Stimulated activated CD8-positive, alpha-beta memory T cell treated with anti-CD3 and anti-CD28 coated beads, Interleukin-12 subunit alpha, Interleukin-12 subunit beta, amount 100 ng/mL, for 24 hours (primary cell): ENCODE results near the gene AP1G2.
"Not testable (repeated sequence)": the region's sequence is repeated elsewhere in the genome, so short reads cannot be mapped to it uniquely, and the experiment has no call there.

Experiments
- DNase-seq: peaks from one replicate; pipeline ENCODE4 v3.0.0-alpha.2; 2020; ENCODE audit errors: extremely low read depth

AP1G2 gene

DNA sequence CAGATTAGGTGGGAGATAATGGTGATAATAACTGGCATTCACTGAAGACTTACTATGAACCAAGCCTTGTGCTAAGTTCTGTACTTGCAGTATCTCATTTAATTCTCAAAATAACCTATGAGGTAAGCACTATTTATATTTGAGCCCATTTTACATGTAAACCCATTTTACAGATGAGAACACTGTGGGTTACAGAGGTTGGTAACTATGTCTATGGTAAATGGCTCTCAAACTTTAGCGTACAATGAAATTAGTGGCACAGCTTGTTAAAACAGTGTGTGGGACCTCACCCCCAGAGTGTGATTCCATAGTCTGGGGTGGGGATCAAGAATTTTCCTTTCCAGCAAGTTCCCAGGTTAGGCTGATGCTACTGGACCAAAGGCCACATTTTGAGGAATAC lies 33.2 kb upstream of the AP1G2 start:
- no peak for DNase-seq

DNA sequence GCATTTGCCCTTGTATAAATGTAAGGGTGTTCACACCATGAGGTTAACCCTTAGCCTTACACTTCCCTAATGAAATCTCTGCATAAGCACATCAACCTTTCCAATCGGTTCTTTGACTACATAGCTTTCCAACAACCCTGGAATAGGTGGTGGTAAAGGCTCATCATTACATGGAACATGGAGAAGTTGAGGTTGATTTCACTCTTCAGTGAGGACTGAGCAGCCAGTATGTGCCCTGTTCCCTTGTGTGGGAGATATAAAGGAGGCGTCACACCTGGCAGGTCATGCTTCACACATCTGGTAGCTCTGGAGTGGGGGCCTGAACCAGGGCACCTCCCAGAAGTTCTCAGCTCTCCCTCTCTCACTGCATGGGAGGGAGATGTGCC lies 32.7 kb upstream of the AP1G2 start:
- no peak for DNase-seq

DNA sequence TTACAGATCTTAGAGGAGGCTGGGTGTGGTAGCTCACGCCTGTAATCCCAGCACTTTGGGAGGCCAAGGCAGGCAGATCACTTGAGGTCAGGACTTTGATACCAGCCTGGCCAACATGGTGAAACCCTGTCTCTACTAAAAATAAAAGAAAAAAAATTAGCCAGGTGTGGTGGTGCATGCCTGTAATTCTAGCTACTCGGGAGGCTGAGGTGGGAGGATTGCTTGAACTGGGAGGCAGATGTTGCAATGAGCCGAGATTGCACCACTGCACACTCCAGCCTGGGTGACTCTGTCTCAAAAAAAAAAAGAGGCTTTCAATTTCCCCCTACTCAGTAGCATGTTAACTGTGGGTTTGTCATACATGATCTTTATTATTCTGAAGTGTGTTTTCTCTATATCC lies 26.6 kb upstream of the AP1G2 start:
- not testable (repeated sequence) for DNase-seq

DNA sequence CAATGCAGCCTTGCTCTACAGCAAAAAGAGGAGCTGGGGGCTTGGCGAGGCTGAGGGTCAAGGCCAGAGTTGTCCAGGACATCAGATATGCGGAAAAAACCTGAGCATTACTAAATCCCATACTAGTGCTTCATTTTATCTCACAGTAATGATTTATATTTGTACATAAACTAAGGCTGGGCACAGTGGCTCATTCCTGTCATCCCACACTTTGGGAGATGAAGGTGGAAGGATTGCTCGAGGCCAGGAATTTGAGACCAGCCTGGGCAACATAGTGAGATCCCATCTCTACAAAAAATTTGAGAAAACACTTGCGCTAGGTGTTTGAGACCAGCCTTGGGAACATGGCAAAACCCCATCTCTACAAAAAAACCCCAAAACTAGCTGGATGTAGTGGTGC lies 22.6 kb upstream of the AP1G2 start:
- no peak for DNase-seq

DNA sequence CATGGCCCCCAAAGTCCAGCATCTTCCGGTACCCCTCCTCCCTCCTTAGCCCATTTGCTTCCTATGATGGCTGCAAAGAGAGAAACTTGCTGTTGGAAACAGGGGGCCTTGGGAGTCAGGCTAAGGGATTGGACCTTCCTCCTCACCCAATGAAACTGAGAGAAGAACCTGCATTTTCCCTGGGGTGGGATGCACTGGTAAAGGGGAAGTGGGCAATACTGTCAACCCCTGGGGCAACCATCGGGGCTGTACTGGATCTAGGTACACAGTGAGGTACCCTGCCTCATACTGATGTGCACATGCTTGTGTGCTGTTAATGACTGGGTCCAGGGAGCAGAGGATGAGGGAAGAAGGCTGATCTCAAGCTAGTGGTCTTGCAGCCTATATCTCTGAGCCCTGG lies 22.0 kb upstream of the AP1G2 start:
- no peak for DNase-seq

DNA sequence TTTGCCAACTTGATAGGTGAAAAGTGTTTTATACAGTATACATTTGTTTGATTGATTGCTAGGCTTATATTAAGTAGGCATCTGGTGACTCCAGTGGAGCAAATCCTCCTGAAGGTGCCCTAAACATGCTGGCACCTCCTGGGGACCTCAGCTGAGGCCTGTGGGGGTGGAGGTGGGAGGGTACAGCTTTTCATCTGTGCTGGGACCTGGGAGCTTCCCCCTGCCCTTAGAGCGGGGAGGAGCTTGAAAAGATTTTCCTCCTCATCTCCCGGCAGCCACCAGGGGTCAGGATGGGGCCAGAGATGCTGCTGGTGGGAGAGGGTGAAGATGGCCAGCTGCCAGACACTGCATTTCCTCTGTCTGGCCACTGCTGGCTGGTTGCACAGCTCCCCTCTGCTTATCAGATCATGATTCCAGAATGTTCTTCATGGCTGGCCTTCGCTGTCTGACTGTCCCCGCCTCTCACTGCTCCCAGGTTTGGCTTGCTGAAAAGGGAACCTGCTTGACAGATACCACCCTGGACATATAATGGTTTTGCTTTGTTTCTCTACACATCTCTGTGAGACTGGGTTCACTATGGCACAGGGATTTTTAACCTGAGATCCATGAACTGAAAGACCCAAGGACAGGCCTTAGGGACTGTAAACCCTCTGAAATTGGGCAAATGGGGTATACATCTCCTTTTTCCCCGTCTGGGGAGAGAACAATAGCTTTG lies 21.4 kb upstream of the AP1G2 start:
- peak; percentile 47 for DNase-seq

DNA sequence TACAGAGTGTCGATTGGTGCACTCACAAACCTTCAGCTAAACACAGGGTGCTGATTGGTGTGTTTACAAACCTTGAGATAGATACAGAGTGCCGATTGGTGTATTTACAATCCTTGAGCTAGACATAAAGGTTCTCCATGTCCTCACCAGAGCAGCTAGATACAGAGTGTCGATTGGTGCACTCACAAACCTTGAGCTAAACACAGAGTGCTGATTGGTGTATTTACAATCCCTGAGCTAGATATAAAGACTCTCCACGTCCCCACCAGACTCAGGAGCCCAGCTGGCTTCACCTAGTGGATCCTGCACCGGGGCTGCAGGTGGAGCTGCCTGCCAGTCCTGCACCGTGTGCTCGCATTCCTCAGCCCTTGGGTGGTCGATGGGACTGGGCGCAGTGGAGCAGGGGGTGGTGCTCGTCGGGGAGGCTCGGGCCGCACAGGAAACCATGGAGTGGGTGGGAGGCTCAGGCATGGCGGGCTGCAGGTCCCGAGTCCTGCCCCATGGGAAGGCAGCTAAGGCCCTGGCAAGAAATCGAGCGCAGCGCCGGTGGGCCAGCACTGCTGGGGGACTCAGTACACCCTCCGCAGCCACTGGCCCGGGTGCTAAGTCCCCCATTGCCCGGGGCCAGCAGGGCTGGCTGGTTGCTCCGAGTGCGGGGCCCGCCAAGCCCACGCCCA lies 17.1 kb upstream of the AP1G2 start:
- not testable (repeated sequence) for DNase-seq

DNA sequence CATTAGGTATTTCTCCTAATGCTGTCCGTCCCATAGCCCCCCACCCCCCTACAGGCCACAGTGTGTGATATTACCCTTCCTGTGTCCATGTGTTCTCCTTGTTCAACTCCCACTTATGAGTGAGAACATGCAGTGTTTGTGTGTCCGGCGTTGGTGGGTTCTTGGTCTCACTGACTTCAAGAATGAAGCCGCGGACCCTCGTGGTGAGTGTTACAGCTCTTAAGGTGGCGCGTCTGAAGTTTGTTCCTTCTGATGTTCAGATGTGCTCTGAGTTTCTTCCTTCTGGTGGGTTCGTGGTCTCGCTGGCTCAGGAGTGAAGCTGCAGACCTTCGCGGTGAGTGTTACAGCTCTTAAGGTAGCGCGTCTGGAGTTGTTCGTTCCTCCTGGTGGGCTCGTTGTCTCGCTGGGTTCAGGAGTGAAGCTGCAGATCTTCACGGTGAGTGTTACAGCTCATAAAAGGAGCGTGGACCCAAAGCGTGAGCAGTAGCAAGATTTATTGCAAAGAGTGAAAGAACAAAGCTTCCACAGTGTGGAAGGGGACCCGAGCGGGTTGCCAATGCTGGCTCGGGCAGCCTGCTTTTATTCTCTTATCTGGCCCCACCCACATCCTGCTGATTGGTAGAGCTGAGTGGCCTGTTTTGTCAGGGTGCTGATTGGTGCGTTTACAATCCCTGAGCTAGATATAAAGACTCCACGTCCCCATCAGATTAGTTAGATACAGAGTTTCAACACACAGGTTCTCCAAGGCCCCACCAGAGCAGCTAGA lies 16.4 kb upstream of the AP1G2 start:
- not testable (repeated sequence) for DNase-seq

DNA sequence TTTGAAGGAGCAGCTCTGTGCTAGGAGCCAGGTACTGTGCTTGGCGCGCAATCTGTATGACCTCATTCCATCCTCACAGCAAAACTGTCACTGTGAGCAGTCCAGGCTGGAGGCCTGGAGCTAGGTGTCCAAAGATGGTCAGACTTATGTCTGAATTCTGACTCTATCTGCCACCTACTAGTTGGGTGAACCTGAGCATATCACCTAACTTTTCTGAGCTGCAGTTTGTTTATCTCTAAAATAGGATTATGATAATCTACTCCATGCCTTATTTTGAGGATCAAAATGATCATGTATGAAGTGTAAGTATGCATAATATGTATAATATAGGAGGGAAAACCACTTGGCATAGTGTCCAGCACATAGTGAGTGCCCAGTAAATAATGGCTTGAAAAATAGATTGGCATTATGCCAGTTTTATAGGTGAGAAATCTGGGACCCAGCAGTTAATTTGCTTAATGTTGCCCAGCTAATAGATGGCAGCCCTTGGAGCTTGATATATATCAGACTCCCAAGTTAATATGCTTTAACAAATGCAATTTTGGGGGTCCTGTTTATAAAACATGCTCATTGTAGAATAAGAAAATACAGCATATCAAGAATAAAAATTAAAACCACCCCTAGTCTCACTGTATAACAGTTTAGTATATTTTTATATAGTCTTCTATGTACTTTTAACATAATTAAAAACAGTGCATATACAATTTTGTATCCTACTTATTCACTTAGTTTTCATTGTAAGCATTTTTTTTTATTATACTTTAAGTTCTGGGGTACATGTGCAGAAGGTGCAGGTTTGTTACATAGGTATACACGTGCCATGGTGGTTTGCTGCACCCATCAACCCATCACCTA lies 15.5 kb upstream of the AP1G2 start:
- DNase-seq, result no peak

DNA sequence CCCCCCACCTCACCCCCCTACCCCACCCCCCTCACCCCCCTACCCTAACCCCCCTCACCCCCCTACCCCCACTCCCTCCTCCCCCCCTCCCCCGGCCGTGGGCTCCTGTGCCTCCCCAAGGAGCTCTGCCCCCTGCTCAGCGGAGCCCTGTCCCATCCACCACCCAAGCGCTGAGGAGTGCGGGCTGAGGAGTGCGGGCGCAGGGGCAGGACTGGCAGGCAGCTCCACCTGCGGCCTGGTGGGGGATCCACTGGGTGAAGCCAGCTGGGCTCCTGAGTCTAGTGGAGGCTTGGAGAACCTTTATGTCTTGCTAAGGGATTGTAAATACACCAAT lies 13.3 kb upstream of the AP1G2 start:
- DNase-seq, result no peak

DNA sequence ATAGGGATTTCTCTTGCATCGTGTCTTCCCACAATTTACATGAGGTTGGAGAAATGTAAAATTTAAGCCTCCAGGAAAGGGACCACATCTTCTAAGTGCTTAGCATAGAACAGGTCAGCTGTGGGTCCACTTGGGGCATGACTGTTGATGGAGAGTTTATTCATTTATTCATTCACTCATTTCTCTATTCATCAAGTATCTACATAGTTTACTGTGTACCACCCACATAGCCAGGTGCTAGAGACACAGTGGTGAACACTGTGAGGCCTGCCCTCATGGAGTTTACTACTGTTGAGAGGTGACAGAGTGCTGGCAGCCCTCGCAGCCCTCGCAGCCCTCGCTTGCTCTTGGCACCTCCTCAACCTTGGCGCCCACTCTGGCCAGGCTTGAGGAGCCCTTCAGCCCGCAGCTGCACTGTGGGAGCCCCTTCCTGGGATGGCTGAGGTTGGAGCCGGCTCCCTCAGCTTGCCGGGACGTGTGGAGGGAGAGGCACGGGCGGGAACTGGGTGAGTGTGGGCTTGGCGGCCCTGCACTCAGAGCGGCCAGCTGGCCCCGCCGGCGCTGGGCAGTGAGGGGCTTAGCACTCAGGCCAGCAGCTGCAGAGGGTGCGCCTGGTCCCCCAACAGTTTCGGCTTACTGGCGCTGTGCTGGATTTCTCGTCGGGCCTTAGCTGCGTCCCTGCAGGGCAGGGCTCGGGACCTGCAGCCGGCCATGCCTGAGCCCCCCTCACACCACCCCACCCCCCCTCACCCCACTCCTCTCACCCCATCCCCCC lies 12.7 kb upstream of the AP1G2 start:
- DNase-seq, result no peak

DNA sequence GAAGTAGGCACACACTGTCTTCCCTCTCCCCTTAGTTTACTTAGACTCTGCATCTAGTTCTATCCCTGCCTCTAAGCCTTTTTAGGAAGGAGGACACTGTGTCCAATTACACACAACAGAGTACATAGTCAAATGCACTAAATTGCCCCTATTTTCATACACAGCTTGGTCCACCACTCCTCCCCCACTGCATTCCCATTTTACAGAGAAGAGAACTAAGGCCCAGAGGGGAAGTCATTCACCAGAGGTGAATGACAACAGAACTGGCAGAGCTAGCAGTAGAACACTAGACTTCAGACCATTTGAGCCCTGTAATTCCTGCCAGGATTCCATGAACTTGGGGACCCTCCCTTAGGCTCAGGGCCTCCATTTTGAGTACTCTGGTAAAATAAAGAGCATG lies 12.1 kb upstream of the AP1G2 start:
- no peak for DNase-seq

DNA sequence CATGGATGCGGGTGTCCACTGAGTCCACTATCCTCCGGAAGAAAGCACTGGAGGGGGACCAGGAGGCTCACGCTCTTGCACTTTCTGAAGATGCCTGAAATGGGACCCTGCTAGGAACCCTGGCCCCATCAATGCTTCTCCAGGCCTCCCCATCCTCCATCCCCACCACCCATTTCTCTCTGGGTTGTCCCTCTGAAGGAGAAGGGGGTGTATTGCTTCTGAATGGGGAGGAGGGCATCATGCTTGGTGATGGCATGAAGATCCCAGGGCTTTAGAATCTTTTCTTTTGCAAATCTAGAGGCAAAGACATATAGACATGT lies 11.7 kb upstream of the AP1G2 start:
- no peak for DNase-seq

DNA sequence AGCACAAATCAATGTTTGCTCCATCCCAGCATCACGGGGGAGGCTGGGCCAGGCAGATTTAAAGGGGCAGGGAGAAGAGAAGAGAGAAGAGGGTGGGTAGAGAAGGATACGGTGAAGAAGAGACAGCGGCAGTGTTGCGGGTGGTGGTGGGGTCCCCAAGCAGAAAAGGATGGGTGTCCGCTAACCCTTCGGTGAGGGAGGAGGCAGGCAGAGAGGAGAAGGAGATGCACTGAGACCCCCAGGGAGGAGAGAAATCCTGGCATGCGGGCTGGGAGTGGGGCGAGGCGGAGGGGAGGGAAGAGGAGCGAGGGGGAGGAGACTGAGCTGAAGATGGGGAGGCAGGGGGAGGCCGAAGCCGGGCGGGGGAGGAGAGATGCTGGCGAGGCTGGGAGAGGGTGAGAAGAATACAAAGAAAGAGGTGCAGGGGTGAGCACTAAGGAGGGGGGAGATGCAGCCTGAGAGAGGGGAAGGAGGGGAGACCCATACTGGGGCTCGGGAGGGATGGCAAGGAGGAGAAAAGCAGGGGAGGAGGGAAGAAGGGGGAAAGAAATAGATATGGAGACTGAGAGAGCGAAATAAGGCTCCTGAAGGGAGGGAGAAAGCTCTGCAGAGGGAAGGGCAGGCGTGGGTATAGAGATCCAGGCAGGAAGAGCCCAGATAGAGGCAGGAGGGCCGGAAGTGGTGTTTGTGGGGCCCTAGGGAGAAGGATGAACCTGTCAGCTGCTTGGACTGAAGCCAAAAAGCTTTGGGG lies 11.1 kb upstream of the AP1G2 start, which contains the start of gene JPH4:
Gene JPH4 (minus strand): TSS at position 231 of the 751 bp plus-strand sequence. CDS start 1,337 bp downstream, outside the sequence.
- DNase-seq, result no peak

DNA sequence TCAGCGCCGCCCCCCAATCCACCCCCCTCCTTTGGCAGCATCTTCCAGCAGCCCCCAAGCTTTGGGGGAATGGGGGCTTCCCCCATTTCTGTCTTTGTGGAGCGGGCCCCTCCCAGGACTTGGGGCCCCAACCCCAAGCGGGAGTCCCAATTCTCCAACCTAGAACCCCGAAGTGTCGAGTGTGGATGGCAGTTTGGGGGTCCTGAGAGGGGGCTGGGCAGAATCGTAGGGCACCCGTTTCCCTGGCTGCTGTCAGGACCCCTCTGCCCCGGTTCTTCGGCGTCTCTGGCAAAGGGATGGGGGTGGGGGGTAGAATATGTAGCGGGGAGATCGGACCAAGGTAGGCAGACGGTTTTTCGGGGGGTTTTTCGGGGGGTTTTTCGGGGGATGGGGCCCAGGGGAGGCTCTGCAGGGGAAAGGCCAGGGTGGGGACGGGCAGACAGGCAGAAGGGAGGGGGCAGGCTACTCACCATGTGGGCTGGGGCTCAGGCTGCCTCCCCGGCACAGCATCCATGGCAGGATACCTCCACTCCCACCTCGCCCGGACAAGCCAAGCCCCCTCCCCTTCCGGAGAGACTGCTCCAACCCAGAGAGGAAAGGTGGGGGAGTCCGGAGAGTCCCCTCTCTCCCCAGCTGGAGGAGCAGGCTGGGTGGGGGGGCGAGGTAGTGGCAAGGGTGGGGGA lies 10.3 kb upstream of the AP1G2 start:
- no peak for DNase-seq

DNA sequence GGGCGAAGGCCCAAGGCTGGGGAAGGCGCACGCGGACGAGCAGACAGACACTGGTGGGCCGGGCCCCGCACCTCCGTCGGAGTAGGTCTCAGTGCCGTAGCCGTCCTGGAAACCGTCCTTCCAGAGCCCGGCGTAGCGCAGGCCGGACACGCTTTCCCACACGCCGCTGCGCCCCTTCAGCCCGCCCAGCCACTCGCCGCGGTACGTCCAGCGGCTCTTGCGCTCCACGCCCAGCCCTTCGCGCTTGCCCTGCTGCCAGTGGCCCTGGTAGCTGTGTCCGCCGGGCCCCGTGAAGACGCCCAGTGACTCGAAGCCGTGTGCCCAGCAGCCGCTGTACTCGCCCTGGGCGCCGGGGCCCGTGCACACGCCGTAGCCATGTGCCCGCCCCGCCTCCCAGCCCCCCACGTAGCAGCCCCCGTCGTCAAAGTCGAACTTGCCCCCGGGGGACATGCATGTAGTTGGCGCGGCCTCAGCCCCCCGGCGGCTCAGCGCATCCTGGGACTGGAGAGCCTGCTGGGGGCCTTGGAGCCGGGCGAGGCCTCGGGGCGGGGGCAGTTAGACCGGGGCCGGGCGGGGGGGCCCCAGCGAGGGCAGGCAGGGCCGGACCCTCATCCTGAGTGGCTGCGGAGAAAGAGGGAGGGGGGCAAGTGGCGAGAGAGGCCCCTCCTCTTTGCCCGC lies 9.6 kb upstream of the AP1G2 start:
- DNase-seq, result no peak

DNA sequence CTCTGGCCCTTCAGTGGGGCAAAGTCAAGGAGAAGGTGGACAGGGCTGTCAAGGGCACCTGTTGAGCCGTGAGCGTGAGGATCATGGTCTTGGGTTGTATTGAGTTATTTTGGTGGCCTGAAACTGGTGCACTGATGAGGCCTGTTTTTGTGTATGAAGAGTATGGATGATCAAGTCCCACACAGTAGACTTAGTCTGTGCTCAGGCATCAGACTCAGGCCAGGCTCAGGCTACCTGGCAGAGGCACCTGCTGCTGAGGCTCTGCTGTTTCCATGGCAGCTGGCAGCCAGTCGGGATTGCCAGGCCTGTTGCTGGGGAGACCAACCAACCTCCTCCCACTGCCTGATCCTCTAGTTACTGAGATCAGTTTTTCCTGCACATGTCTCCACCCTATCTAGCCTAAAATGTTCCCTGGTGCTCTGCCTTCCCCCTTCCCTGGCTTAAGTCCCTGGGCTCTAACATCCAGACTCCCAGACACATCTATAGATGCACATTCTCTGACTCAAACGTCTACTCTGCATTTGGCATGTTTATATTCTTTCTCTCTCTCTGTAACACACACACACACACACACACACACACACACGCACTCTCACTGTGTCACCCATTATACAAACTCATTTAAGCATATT lies 5.9 kb upstream of the AP1G2 start:
- no peak for DNase-seq

DNA sequence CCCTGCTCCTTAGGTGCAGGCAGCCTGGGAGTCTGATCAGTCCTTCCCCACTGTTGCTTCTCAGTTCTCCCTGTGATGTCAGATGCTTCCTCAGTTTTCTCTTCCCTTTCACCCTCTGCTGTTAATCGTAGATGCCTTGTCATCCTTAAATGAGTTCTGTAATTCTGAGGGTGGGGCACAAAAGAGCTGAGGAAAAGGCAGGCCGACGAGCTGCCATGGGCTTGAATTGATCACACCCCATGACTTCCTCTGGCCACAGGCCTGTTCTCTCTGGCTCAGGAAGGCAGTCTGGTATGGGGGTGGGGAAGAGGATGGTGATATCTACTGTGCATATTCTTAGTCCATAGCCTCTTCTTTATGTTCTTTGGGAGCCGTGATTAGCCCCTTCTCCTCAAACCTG lies 5.2 kb upstream of the AP1G2 start:
- DNase-seq, result no peak

DNA sequence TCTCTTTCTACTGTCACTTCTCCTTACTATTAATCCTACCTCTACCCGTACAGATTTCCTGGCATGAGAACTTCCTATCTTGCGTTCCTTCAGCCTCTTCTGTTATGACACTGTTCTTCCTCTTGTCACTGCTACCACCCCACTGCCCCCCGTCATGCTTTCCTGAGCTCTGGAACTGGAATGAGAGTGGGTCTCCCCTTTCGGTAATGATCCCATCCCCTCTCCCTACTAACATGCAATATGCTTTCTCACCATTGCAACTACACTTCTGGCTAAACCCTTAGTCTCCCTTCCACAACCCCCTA lies 4.9 kb upstream of the AP1G2 start:
- DNase-seq, result no peak
